K562 (cell line): ENCODE data around the gene CCN2. TPM values are rescaled to one million over a fixed set of nuclear protein-coding genes. Genes with fewer than 3 reads are reported as not detected.

ENCODE experiments used
- ATAC-seq: fragments of 200-7000 bp; cut with Tn5 transposase; 3 replicates; pipeline ENCODE4 v1.9.1; 2020; ENCODE audit warnings: moderate library complexity
- BruUV-seq: library from RNA; stranded (reverse); fragments of 400-500 nt; replicated peaks from 2 replicates; lab custom pipeline; 2021; lab: Mats Ljungman, UMichigan
- CTCF ChIA-PET: fragments of 300-600 bp; formaldehyde crosslinking; extraction: SDS; loops from one replicate; lab custom pipeline; 2021; ENCODE audit warnings: low intra/inter-chr PET ratio; lab: Yijun Ruan, JAX
- POLR2A ChIA-PET: fragments of 300-600, 350-650 bp; sonication (Branson Sonifier 250); formaldehyde crosslinking; extraction: SDS; loops from one replicate; lab custom pipeline; 2021; ENCODE audit warnings: antibody characterized with exemption, inconsistent platforms; lab: Yijun Ruan, JAX
- DNase-seq, 4 experiments: peaks; one replicate each; pipeline versions ENCODE4 v3.0.0 to v3.0.0-alpha.2; 2011 to 2018; ENCODE audit warnings: low spot score in 3 of 4, mixed read lengths in 3 of 4; ENCODE audit errors: extremely low read depth in 1 of 4
- FAIRE-seq: peaks from 2 replicates; lab custom pipeline; 2011; peaks lifted over from hg19 to GRCh38; lab: Jason Lieb, UNC
- H2AFZ ChIP-seq: 2 replicates; pipeline ENCODE4 v1.6.0; 2011; ENCODE audit warnings: low read depth, low read length, control low read depth, inconsistent platforms
- H3K27ac ChIP-seq: fragments of 200-600 bp; 3 replicates; pipeline ENCODE4 v1.8.0; 2011; ENCODE audit warnings: low read depth, mild to moderate bottlenecking, control low read depth, inconsistent platforms, low read length, moderate library complexity, mixed read lengths; ENCODE audit errors: extremely low read depth
- H3K27me3 ChIP-seq, 2 experiments: fragments of 300-600 bp in 1 of 2; 2 replicates in 1 of 2; 3 replicates in 1 of 2; pipeline versions ENCODE4 v1.6.0 to v1.8.0; 2011; ENCODE audit warnings: inconsistent platforms in 2 of 2, low read length in 2 of 2, mild to moderate bottlenecking in 1 of 2, mixed read lengths in 1 of 2, moderate library complexity in 1 of 2; ENCODE audit not compliant: control insufficient read depth in 2 of 2, insufficient read depth in 2 of 2
- H3K36me3 ChIP-seq: fragments of 300-600 bp; 3 replicates; pipeline ENCODE4 v1.8.0; 2011; ENCODE audit warnings: mild to moderate bottlenecking, low read length, inconsistent platforms; ENCODE audit not compliant: control insufficient read depth, insufficient read depth
- H3K4me1 ChIP-seq, 2 experiments: fragments of 200-600 bp in 1 of 2; replicated peaks in 1 of 2; 2 replicates in 1 of 2; 3 replicates in 1 of 2; pipeline versions ENCODE4 v1.5.1 to v1.8.0; 2011; ENCODE audit warnings: inconsistent platforms in 2 of 2, low read length in 2 of 2, mild to moderate bottlenecking in 1 of 2, mixed read lengths in 1 of 2, moderate library complexity in 1 of 2; ENCODE audit not compliant: control insufficient read depth in 2 of 2, insufficient read depth in 2 of 2
- H3K4me2 ChIP-seq: 2 replicates; pipeline ENCODE4 v1.6.1; 2011; ENCODE audit warnings: low read length, control low read depth, inconsistent platforms, mixed read lengths; ENCODE audit not compliant: insufficient read depth
- H3K4me3 ChIP-seq: fragments of 200-600 bp; sonication (generic), shearing (Covaris generic); 2 replicates; pipeline ENCODE4 v1.5.1; 2016; ENCODE audit warnings: control low read depth, inconsistent platforms
- H3K79me2 ChIP-seq: fragments of 200-600 bp; 3 replicates; pipeline ENCODE4 v1.8.0; 2011; ENCODE audit warnings: low read length, inconsistent platforms; ENCODE audit not compliant: control insufficient read depth, insufficient read depth
- H3K9ac ChIP-seq, 2 experiments: 2 replicates each; pipeline versions ENCODE4 v1.6.0 to v1.6.1; 2011; ENCODE audit warnings: low read depth in 2 of 2, low read length in 2 of 2, control low read depth in 1 of 2, inconsistent platforms in 1 of 2, mild to moderate bottlenecking in 1 of 2, mixed read lengths in 1 of 2; ENCODE audit not compliant: insufficient read depth in 1 of 2
- H3K9me1 ChIP-seq: one replicate; pipeline ENCODE4 v1.6.0; 2011; ENCODE audit warnings: inconsistent platforms, mild to moderate bottlenecking, low read length, moderate library complexity; ENCODE audit not compliant: control insufficient read depth, insufficient read depth
- H3K9me3 ChIP-seq: replicated peaks from 2 replicates; pipeline ENCODE4 v1.5.1; 2011; ENCODE audit warnings: low read depth, low read length, inconsistent platforms; ENCODE audit not compliant: control insufficient read depth, insufficient read depth
- H4K20me1 ChIP-seq: replicated peaks from 2 replicates; pipeline ENCODE4 v1.6.1; 2011; ENCODE audit warnings: low read length, inconsistent platforms, mixed read lengths; ENCODE audit not compliant: control insufficient read depth, insufficient read depth
- C11orf30 ChIP-seq: fragments of 450-650 bp; IDR thresholded peaks from 2 replicates; pipeline ENCODE4 v1.6.1; 2016; ENCODE audit warnings: low read depth, mild to moderate bottlenecking
- ESRRB ChIP-seq: fragments of 250-450 bp; sonication (Bioruptor Pico); IDR thresholded peaks from 2 replicates; pipeline ENCODE4 v1.5.0; 2020; ENCODE audit warnings: mild to moderate bottlenecking, moderate library complexity, borderline replicate concordance
- HIVEP1 ChIP-seq: fragments of 250-450 bp; sonication (Bioruptor Pico); IDR thresholded peaks from 2 replicates; pipeline ENCODE4 v1.4.0; 2020; ENCODE audit warnings: mild to moderate bottlenecking
- JUN ChIP-seq, 2 experiments: sonication (generic) in 1 of 2; formaldehyde crosslinking in 1 of 2; IDR thresholded peaks; 2 replicates each; pipeline versions ENCODE4 v1.6.1 to v1.8.0; 2012 to 2022; ENCODE audit warnings: borderline replicate concordance in 2 of 2, mild to moderate bottlenecking in 2 of 2, improper control_type of control experiment in 1 of 2, low read depth in 1 of 2, low read length in 1 of 2, missing genetic modification reagents in 1 of 2
- MAFF ChIP-seq: IDR thresholded peaks from 2 replicates; pipeline ENCODE4 v1.6.1; 2012; ENCODE audit warnings: low read length, improper control_type of control experiment
- MAFG ChIP-seq: fragments of 450-650 bp; conservative IDR thresholded peaks from 2 replicates; pipeline ENCODE4 v1.6.1; 2016; ENCODE audit warnings: missing genetic modification characterization, missing compliant biosample characterization
- ZNF316 ChIP-seq: fragments of 450-650 bp; IDR thresholded peaks from 2 replicates; pipeline ENCODE4 v1.6.1; 2016
- ZNF75A ChIP-seq: fragments of 450-650 bp; formaldehyde crosslinking; IDR thresholded peaks from 2 replicates; pipeline ENCODE4 v1.4.0; 2020; ENCODE audit warnings: mild to moderate bottlenecking
- WGBS: fragments of 100-300 bp; shearing (Covaris generic); methylation state at CpG from one replicate; pipeline ENCODE4 v1.1.6; 2016; ENCODE audit warnings: low coverage, mixed read lengths; ENCODE audit not compliant: insufficient coverage; ENCODE audit errors: missing lambda C conversion rate; 5-methylcytosine and 5-hydroxymethylcytosine counted together
- in situ Hi-C: fragments of 300-500 bp; cut with MboI; formaldehyde crosslinking; loops from 4 replicates; pipeline ENCODE4 v1.15.0; 2018; ENCODE audit warnings: inconsistent platforms, mixed read lengths
- intact Hi-C: fragments of 100-400 bp; cut with micrococcal nuclease; formaldehyde crosslinking; loops from 2 replicates; pipeline ENCODE4 v1.14.2; 2022
- polyA plus RNA-seq, 8 experiments: library from polyadenylated mRNA; depleted of rRNA in 4 of 8; stranded (reverse) in 5 of 8; unstranded in 3 of 8; fragments of >200 nt; fragmentation: Nextera tagmentation in 2 of 8; fragmentation: Illumina TruSeq in 1 of 8; extraction: Ambion mirVana in 2 of 8; extraction: Trizol in 1 of 8; gene quantifications; 2 replicates each; pipeline versions ENCODE4 v1.2.1 to v1.2.3, GENCODE V29; 2011 to 2014; ENCODE audit warnings: inconsistent platforms in 1 of 8, missing spikeins in 1 of 8
- total RNA-seq, 7 experiments: library from RNA; depleted of rRNA in 6 of 7; stranded (reverse); fragments of >200 nt in 6 of 7; fragmentation: Illumina TruSeq in 2 of 7; extraction: Trizol in 2 of 7; gene quantifications; 2 replicates each; pipeline versions ENCODE4 v1.2.1 to v1.2.3, GENCODE V29; 2011 to 2021; ENCODE audit warnings: low replicate concordance in 1 of 7
- TF ChIP-seq, protein P1 (sequence below): IDR thresholded peaks from 3 replicates; pipeline ENCODE4 v1.6.1; 2011; ENCODE audit warnings: borderline replicate concordance, mild to moderate bottlenecking; ENCODE audit not compliant: insufficient read length, insufficient read depth
- TF ChIP-seq, protein P2 (sequence below): fragments of 250-450 bp; sonication (Bioruptor Pico); IDR thresholded peaks from 2 replicates; pipeline ENCODE4 v1.4.0; 2020; ENCODE audit warnings: mild to moderate bottlenecking, moderate library complexity, borderline replicate concordance

Gene CCN2
- total and polyA plus RNA-seq, 9 of the 15 experiments (the other 6 are each of a cell fraction or from before 2014, with no cell fraction given), result 0.40 TPM; not detected in 8

DNA sequence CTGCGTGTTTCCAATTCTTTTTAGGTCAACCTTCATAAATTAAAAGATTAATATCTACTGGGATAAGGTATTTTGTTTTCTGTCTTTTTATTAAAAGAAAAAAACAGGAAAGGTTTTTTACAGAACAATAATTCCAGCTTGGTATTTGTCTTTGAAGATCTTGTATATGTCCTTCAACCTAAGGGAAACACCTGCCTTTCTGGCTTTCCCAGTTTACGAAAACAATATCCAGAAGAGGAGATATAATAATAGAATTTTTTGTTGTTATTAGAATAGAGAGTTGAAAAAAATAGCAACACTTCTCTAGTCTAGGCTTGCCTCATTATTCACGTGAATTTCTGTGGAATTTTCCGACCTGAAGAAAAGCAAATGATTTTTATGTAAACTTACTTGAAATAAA lies 37.9 kb upstream of the CCN2 start:
- no peak overlapping the region for H3K4me3 ChIP-seq
- no peaks in the 10 kb centered on the region for H3K9me3 ChIP-seq
- H3K4me2 ChIP-seq, result no peak overlapping the region
- in situ Hi-C loops, result no loop called here
- BruUV-seq, result no TSS peak
- no peak for ATAC-seq
- intact Hi-C loops, result no loop called here
- H3K36me3 ChIP-seq, result no peaks in the 10 kb centered on the region
- no peaks in the 10 kb centered on the region for H4K20me1 ChIP-seq
- POLR2A ChIA-PET, result no interaction called here
- no peaks in the 10 kb centered on the region for H3K27me3 ChIP-seq
- CTCF ChIA-PET, result no interaction called here
- no peak overlapping the region for H3K9ac ChIP-seq
- no peak overlapping the region for H3K27ac ChIP-seq
- H3K79me2 ChIP-seq, result no peaks in the 10 kb centered on the region
- H3K9me1 ChIP-seq, result no peaks in the 10 kb centered on the region
- no peaks in the 10 kb centered on the region for H3K4me1 ChIP-seq
- no peak for DNase-seq
- TF ChIP-seq JUN (IDR thresholded peaks at IDR 0.05; ENCODE audit: borderline replicate concordance, low read depth, low read length) (no peak), JUN (CRISPR knock-in tag; IDR thresholded peaks at IDR 0.05; ENCODE audit: borderline replicate concordance) (no peak), ZNF75A (CRISPR knock-in tag) (no peak)
- WGBS, result 1% methylated on average over 4 of the region's 4 CpGs
- no peak for FAIRE-seq
- H2AFZ ChIP-seq, result no peak overlapping the region

DNA sequence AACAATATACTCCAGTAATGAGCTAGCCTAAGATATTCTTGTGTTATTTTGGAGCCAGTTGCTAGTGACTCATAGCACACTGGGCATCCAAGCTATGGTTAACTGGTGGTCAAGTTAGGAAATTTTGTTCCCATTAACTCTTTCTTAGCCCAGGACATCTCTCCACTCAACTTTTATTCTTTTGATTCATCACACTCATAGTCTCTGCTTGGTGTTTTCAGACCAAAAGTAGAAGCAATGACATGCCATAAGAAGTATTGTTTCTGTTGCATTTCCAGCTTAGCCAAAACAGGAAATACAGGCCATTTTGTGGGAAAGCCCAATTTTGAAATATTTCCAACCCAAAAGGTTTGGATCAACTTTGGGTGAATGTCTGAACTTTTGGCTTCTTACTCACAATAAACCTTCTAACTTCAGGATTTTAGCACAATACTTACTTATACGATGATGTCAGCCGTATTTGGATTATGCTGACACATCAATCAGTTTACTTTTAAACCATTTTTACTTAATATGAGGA lies 31.6 kb upstream of the CCN2 start:
- H3K79me2 ChIP-seq, result no peaks in the 10 kb centered on the region
- H3K36me3 ChIP-seq, result no peaks in the 10 kb centered on the region
- no peak for ATAC-seq
- no peaks in the 10 kb centered on the region for H4K20me1 ChIP-seq
- no peak overlapping the region for H3K27ac ChIP-seq
- no peaks in the 10 kb centered on the region; a peak in 1 of 5 replicates for H3K4me1 ChIP-seq
- no peaks in the 10 kb centered on the region for H3K27me3 ChIP-seq
- H3K9me3 ChIP-seq, result no peaks in the 10 kb centered on the region
- TF ChIP-seq MAFF (peak; percentile 41; the same call in 1 of the 2 replicates), MAFG (tag) (peak; percentile 45), C11orf30 (peak; percentile 18; the same call in 1 of the 2 replicates), ZNF316 (peak; percentile 60; the same call in 1 of the 2 replicates), ESRRB (CRISPR knock-in tag) (no peak), HIVEP1 (no peak)
- TF ChIP-seq, protein P1, sequence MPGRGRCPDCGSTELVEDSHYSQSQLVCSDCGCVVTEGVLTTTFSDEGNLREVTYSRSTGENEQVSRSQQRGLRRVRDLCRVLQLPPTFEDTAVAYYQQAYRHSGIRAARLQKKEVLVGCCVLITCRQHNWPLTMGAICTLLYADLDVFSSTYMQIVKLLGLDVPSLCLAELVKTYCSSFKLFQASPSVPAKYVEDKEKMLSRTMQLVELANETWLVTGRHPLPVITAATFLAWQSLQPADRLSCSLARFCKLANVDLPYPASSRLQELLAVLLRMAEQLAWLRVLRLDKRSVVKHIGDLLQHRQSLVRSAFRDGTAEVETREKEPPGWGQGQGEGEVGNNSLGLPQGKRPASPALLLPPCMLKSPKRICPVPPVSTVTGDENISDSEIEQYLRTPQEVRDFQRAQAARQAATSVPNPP, result no peak
- TF ChIP-seq, protein P2, sequence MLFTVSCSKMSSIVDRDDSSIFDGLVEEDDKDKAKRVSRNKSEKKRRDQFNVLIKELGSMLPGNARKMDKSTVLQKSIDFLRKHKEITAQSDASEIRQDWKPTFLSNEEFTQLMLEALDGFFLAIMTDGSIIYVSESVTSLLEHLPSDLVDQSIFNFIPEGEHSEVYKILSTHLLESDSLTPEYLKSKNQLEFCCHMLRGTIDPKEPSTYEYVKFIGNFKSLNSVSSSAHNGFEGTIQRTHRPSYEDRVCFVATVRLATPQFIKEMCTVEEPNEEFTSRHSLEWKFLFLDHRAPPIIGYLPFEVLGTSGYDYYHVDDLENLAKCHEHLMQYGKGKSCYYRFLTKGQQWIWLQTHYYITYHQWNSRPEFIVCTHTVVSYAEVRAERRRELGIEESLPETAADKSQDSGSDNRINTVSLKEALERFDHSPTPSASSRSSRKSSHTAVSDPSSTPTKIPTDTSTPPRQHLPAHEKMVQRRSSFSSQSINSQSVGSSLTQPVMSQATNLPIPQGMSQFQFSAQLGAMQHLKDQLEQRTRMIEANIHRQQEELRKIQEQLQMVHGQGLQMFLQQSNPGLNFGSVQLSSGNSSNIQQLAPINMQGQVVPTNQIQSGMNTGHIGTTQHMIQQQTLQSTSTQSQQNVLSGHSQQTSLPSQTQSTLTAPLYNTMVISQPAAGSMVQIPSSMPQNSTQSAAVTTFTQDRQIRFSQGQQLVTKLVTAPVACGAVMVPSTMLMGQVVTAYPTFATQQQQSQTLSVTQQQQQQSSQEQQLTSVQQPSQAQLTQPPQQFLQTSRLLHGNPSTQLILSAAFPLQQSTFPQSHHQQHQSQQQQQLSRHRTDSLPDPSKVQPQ (CRISPR knock-in tag), result no peak
- FAIRE-seq, result no peak
- ChIA-PET CTCF (no interaction called here), POLR2A (no interaction called here)
- WGBS, result 3% methylated on average over 2 of the region's 2 CpGs
- DNase-seq, result no peak
- BruUV-seq, result no TSS peak
- no peak overlapping the region for H3K9ac ChIP-seq
- H3K4me3 ChIP-seq, result no peak overlapping the region
- H2AFZ ChIP-seq, result no peak overlapping the region
- in situ Hi-C loops, result no loop called here
- no peak overlapping the region for H3K4me2 ChIP-seq
- H3K9me1 ChIP-seq, result no peaks in the 10 kb centered on the region
- intact Hi-C loops, result no loop called here
